Endothelial cell of umbilical vein (primary cell): ENCODE measurements around the gene PTPN20. TPM values are rescaled to one million over a fixed set of nuclear protein-coding genes. Genes with fewer than 3 reads are reported as not detected.

Experiments used
- BruUV-seq: library from RNA; stranded (reverse); fragments of 400-500 nt; replicated peaks from 2 replicates; lab custom pipeline; 2021; lab: Mats Ljungman, UMichigan
- CTCF ChIA-PET: fragments of 300-600, 350-600 bp; sonication (Branson Sonifier 250); formaldehyde crosslinking; loops from one replicate; lab custom pipeline; 2021; ENCODE audit warnings: antibody characterized with exemption, inconsistent platforms; lab: Charles Lee
- POLR2A ChIA-PET: fragments of 300-600, 350-600 bp; sonication (Branson Sonifier 250); formaldehyde crosslinking; loops from one replicate; lab custom pipeline; 2021; ENCODE audit warnings: antibody characterized with exemption, inconsistent platforms; lab: Charles Lee
- DNase-seq: peaks from one replicate; pipeline ENCODE4 v3.0.0-alpha.2; 2011; ENCODE audit warnings: low read depth, low spot score
- FAIRE-seq: peaks from 2 replicates; lab custom pipeline; 2011; peaks lifted over from hg19 to GRCh38; lab: Jason Lieb, UNC
- H2AFZ ChIP-seq: 2 replicates; pipeline ENCODE4 v1.6.0; 2012; ENCODE audit warnings: low read depth, low read length, control low read depth, inconsistent platforms
- H3K27ac ChIP-seq: 2 replicates; pipeline ENCODE4 v1.5.1; 2011; ENCODE audit warnings: low read depth, mild to moderate bottlenecking, control low read depth, low read length, moderate library complexity; ENCODE audit not compliant: insufficient read depth
- H3K27me3 ChIP-seq, 2 experiments: 2 replicates each; pipeline versions ENCODE4 v1.6.0 to v1.6.1; 2011; ENCODE audit warnings: low read length in 2 of 2, mixed read lengths in 1 of 2; ENCODE audit not compliant: control insufficient read depth in 2 of 2, insufficient read depth in 2 of 2
- H3K36me3 ChIP-seq, 2 experiments: 2 replicates in 1 of 2; 3 replicates in 1 of 2; pipeline ENCODE4 v1.5.1; 2011; ENCODE audit warnings: low read length in 2 of 2, mild to moderate bottlenecking in 1 of 2, moderate library complexity in 1 of 2; ENCODE audit not compliant: control insufficient read depth in 2 of 2, insufficient read depth in 2 of 2; ENCODE audit errors: extremely low read depth in 1 of 2
- H3K4me1 ChIP-seq: 3 replicates; pipeline ENCODE4 v1.5.1; 2011; ENCODE audit warnings: mild to moderate bottlenecking, low read length; ENCODE audit not compliant: control insufficient read depth, insufficient read depth; ENCODE audit errors: extremely low read depth
- H3K4me2 ChIP-seq: 2 replicates; pipeline ENCODE4 v1.6.1; 2011; ENCODE audit warnings: low read length, control low read depth, mixed read lengths; ENCODE audit not compliant: insufficient read depth
- H3K4me3 ChIP-seq, 3 experiments: fragments of 200-600 bp in 1 of 3; sonication (generic), shearing (Covaris generic) in 1 of 3; replicated peaks in 1 of 3; 2 replicates each; pipeline ENCODE4 v1.5.1; 2011 to 2016; ENCODE audit warnings: control low read depth in 3 of 3, low read length in 3 of 3, mild to moderate bottlenecking in 2 of 3, inconsistent platforms in 1 of 3, low read depth in 1 of 3, moderate library complexity in 1 of 3; ENCODE audit not compliant: insufficient read depth in 1 of 3
- H3K79me2 ChIP-seq: 2 replicates; pipeline ENCODE4 v1.6.0; 2012; ENCODE audit warnings: low read length, inconsistent platforms; ENCODE audit not compliant: control insufficient read depth, insufficient read depth
- H3K9ac ChIP-seq: replicated peaks from 2 replicates; pipeline ENCODE3; 2011; ENCODE audit warnings: low read length, control low read depth; ENCODE audit not compliant: insufficient read depth; ENCODE audit errors: extremely low read depth
- H3K9me1 ChIP-seq: replicated peaks from 3 replicates; pipeline ENCODE4 v1.6.0; 2011; ENCODE audit warnings: mild to moderate bottlenecking, low read length; ENCODE audit not compliant: control insufficient read depth, insufficient read depth; ENCODE audit errors: extremely low read depth
- H3K9me3 ChIP-seq: replicated peaks from 2 replicates; pipeline ENCODE4 v1.5.1; 2012; ENCODE audit warnings: low read length, inconsistent platforms; ENCODE audit not compliant: control insufficient read depth, insufficient read depth
- H4K20me1 ChIP-seq: replicated peaks from 2 replicates; pipeline ENCODE3; 2011; ENCODE audit warnings: mild to moderate bottlenecking, low read length; ENCODE audit not compliant: control insufficient read depth, insufficient read depth; ENCODE audit errors: extremely low read depth
- CTCF ChIP-seq, 2 donors: IDR thresholded peaks; 1 replicate in 1 of 2; 2 replicates in 1 of 2; pipeline ENCODE4 v1.5.1; 2011; ENCODE audit warnings: low read length in 2 of 2, mild to moderate bottlenecking in 2 of 2, moderate library complexity in 2 of 2, control low read depth in 1 of 2, inconsistent platforms in 1 of 2, low read depth in 1 of 2; ENCODE audit not compliant: insufficient read depth in 1 of 2; ENCODE audit errors: extremely low read depth in 1 of 2
- EZH2 ChIP-seq: IDR thresholded peaks from 2 replicates; pipeline ENCODE4 v1.6.1; 2012; ENCODE audit warnings: borderline replicate concordance, low read depth, mild to moderate bottlenecking, moderate library complexity, low read length, inconsistent platforms; ENCODE audit not compliant: severe bottlenecking
- FOS ChIP-seq: IDR thresholded peaks from 2 replicates; pipeline ENCODE4 v1.6.1; 2011; ENCODE audit warnings: mild to moderate bottlenecking, low read length, moderate library complexity, borderline replicate concordance; ENCODE audit not compliant: insufficient read depth
- GATA2 ChIP-seq: IDR thresholded peaks from 2 replicates; pipeline ENCODE4 v1.7.0; 2011; ENCODE audit warnings: low read depth, mild to moderate bottlenecking, moderate library complexity, mixed read lengths, low read length; ENCODE audit not compliant: insufficient read length, insufficient read depth
- JUN ChIP-seq: IDR thresholded peaks from 2 replicates; pipeline ENCODE4 v1.6.1; 2011; ENCODE audit warnings: borderline replicate concordance, low read depth; ENCODE audit not compliant: insufficient read length, insufficient read depth
- MAX ChIP-seq: IDR thresholded peaks from 2 replicates; pipeline ENCODE4 v1.6.1; 2011; ENCODE audit not compliant: insufficient read depth, insufficient read length
- MYC ChIP-seq: IDR thresholded peaks from one replicate; pipeline ENCODE4 v1.6.1; 2011; ENCODE audit warnings: mild to moderate bottlenecking, low read depth, low read length
- POLR2A ChIP-seq: IDR thresholded peaks from 2 replicates; pipeline ENCODE4 v1.6.1; 2012; ENCODE audit warnings: low read depth, mild to moderate bottlenecking, control low read depth, low read length
- POLR2AphosphoS5 ChIP-seq: IDR thresholded peaks from 2 replicates; pipeline ENCODE4 v1.6.1; 2012; ENCODE audit warnings: low read depth, mild to moderate bottlenecking, control low read depth, low read length, moderate library complexity; ENCODE audit not compliant: insufficient read depth
- dilution Hi-C: fragments of 300-500 bp; cut with MboI; formaldehyde crosslinking; loops from one replicate; pipeline ENCODE4 v1.15.0; 2019; ENCODE audit warnings: low sequenced_read_pairs; ENCODE audit not compliant: extremely low pct_ligation_motif_present
- intact Hi-C: fragments of 100-400 bp; cut with micrococcal nuclease; formaldehyde crosslinking; loops from one replicate; pipeline ENCODE4 v1.10.0; 2022
- polyA plus RNA-seq, 4 experiments: library from polyadenylated mRNA; depleted of rRNA in 3 of 4; stranded (reverse) in 3 of 4; unstranded in 1 of 4; fragments of >200 nt; gene quantifications; 2 replicates each; pipeline versions ENCODE4 v1.2.1 to v1.2.3, GENCODE V29; 2011 to 2012; ENCODE audit warnings: missing spikeins in 1 of 4
- total RNA-seq: library from RNA; stranded (reverse); gene quantifications from 2 replicates; pipeline ENCODE4 v1.2.3, GENCODE V29; 2021

The PTPN20 gene
- total and polyA plus RNA-seq, 2 donors (not counting 3 experiments of a cell fraction or from before 2014, with no cell fraction given) = 0.27 TPM; not detected in 1

- Histone ChIP-seq H3K9me1 (no peaks in the 10 kb centered on the region), H3K4me1 (no peaks in the 10 kb centered on the region), H3K36me3 (no peaks in the 10 kb centered on the region), H3K9ac (no peak overlapping the region), H4K20me1 (no peaks in the 10 kb centered on the region), H3K27me3 (no peaks in the 10 kb centered on the region), H3K27ac (no peak overlapping the region), H3K4me2 (no peak overlapping the region), H3K79me2 (no peaks in the 10 kb centered on the region), H3K4me3 (no peak overlapping the region), H2AFZ (no peak overlapping the region), H3K9me3 (no peaks in the 10 kb centered on the region)
- TF ChIP-seq EZH2 = no peak
- no peak for TF ChIP-seq MAX
- no peak for TF ChIP-seq POLR2AphosphoS5
- no peak for TF ChIP-seq MYC
- TF ChIP-seq FOS = no peak
- no peak for TF ChIP-seq CTCF (IDR thresholded peaks at IDR 0.05; ENCODE audit: extremely low read depth in 1 of 2, insufficient read depth in 1 of 2, low read depth in 1 of 2, low read length in 2 of 2)
- no peak for TF ChIP-seq JUN
- TF ChIP-seq POLR2A = no peak
- TF ChIP-seq GATA2 = no peak
- no peak for DNase-seq
- no TSS peak for BruUV-seq
- dilution Hi-C loops = no loop called here
- no peak for FAIRE-seq
- CTCF ChIA-PET = interaction anchor here (0.8 to 3.3 kb wide), 6 partner anchors 13 to 320 kb away, joined by 4 to 47 read pairs (median 6); no protein-coding TSS in a partner anchor
- POLR2A ChIA-PET = no interaction called here
- intact Hi-C loops = no loop called here
Measured at GRCh38 chr10:47025540-47026300, 114.5 kb downstream of the PTPN20 start.
